ENCODE data around the gene LRRC28. TPM values are rescaled to one million over a fixed set of nuclear protein-coding genes. Genes with fewer than 3 reads are reported as not detected.

Gene LRRC28
- polyA plus RNA-seq, 1 of the 3 experiments (the other 2 are of a cell fraction), result 15.2 TPM

GRCh38 chr15:99207672-99208071 lies 43.6 kb upstream of the LRRC28 start:
- Histone ChIP-seq H3K9ac (no peak overlapping the region), H4K20me1 (ENCODE audit: insufficient read depth) (no peaks in the 10 kb centered on the region), H3F3A (replicated peaks; ENCODE audit: insufficient read depth) (peaks cover 12% of the 10 kb centered on the region), H3K27ac (ENCODE audit: low read depth in 2 of 2, low read length in 1 of 2) (no peak overlapping the region), H2AFZ (ENCODE audit: low read depth) (no peak overlapping the region), H3K27me3 (ENCODE audit: insufficient read depth) (no peaks in the 10 kb centered on the region), H3K9me3 (0 out of 2 replicates have a peak, but pooled peaks cover 5% of the 10 kb centered on the region), H3K36me3 (replicated peaks in 1 of 2; ENCODE audit: control insufficient read depth in 1 of 2, insufficient read depth in 2 of 2, low read length in 1 of 2) (peaks cover 0 to 5% of the 10 kb centered on the region in 2 experiments), H3K9me2 (no peaks in the 10 kb centered on the region), H3K4me2 (no peak overlapping the region), H3K79me2 (ENCODE audit: insufficient read depth) (no peaks in the 10 kb centered on the region), H3K4me1 (ENCODE audit: control insufficient read depth in 1 of 2, insufficient read depth in 2 of 2, low read depth in 1 of 2, low read length in 1 of 2) (peaks cover 0 to 6% of the 10 kb centered on the region in 2 experiments; a peak in 1 of 4 replicates), H3K4me3 (ENCODE audit: low read depth in 2 of 2, low read length in 1 of 2) (no peak overlapping the region)
- TF ChIP-seq MEF2A (IDR thresholded peaks at IDR 0.05; ENCODE audit: borderline replicate concordance, low read depth) (no peak), SMC3 (IDR thresholded peaks at IDR 0.05; ENCODE audit: low read depth, low read length) (no peak), RXRA (IDR thresholded peaks at IDR 0.05; ENCODE audit: borderline replicate concordance, low read depth) (no peak), EZH2phosphoT487 (IDR thresholded peaks at IDR 0.05; ENCODE audit: borderline replicate concordance, low read depth) (no peak), RAD21 (IDR thresholded peaks at IDR 0.05; ENCODE audit: low read length) (no peak), PBX3 (IDR thresholded peaks at IDR 0.05) (no peak), POLR2AphosphoS5 (IDR thresholded peaks at IDR 0.05; ENCODE audit: low read depth, low read length) (no peak), NFIC (IDR thresholded peaks at IDR 0.05; ENCODE audit: borderline replicate concordance) (no peak), YY1 (IDR thresholded peaks at IDR 0.05; ENCODE audit: low read depth) (no peak), ELF1 (IDR thresholded peaks at IDR 0.05) (no peak), TAF1 (IDR thresholded peaks at IDR 0.05; ENCODE audit: borderline replicate concordance, low read depth, low read length) (no peak)
- TF ChIP-seq, protein P1, sequence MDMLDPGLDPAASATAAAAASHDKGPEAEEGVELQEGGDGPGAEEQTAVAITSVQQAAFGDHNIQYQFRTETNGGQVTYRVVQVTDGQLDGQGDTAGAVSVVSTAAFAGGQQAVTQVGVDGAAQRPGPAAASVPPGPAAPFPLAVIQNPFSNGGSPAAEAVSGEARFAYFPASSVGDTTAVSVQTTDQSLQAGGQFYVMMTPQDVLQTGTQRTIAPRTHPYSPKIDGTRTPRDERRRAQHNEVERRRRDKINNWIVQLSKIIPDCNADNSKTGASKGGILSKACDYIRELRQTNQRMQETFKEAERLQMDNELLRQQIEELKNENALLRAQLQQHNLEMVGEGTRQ (IDR thresholded peaks at IDR 0.05; ENCODE audit: borderline replicate concordance, low read depth, low read length), result no peak
- 89% methylated on average over 3 of the region's 3 CpGs for WGBS (ENCODE audit: low lambda C conversion rate)
- POLR2A ChIA-PET, result no interaction called here
- CTCF ChIA-PET, result interaction anchor here (0.7 to 5.3 kb wide), 7 partner anchors 8 to 131 kb away, joined by 3 to 63 read pairs (median 6); partner anchors contain the start of gene SYNM
- no peak for DNase-seq

GRCh38 chr15:99209326-99209725 lies 42.0 kb upstream of the LRRC28 start:
- WGBS (ENCODE audit: low lambda C conversion rate), result 90% methylated on average over 2 of the region's 2 CpGs
- CTCF ChIA-PET, result interaction anchor here (1.3 to 5.3 kb wide), 5 partner anchors 15 to 109 kb away, joined by 3 to 63 read pairs (median 6); partner anchors contain the start of gene SYNM

More at GRCh38 chr15:99209326-99209725, 42.0 kb upstream of the LRRC28 start:
- no peak overlapping the region for H3K4me3 ChIP-seq (ENCODE audit: low read depth in 2 of 2, low read length in 1 of 2)
- no peak for DNase-seq
- no peaks in the 10 kb centered on the region for H3K27me3 ChIP-seq (ENCODE audit: insufficient read depth)
- H3K79me2 ChIP-seq (ENCODE audit: insufficient read depth), result no peaks in the 10 kb centered on the region
- no peaks in the 10 kb centered on the region for H4K20me1 ChIP-seq (ENCODE audit: insufficient read depth)
- H3K9ac ChIP-seq, result no peak overlapping the region
- H3K36me3 ChIP-seq (replicated peaks in 1 of 2; ENCODE audit: control insufficient read depth in 1 of 2, insufficient read depth in 2 of 2, low read length in 1 of 2), result peaks cover 0 to 5% of the 10 kb centered on the region in 2 experiments
- peaks cover 0 to 6% of the 10 kb centered on the region in 2 experiments; a peak in 1 of 4 replicates for H3K4me1 ChIP-seq (ENCODE audit: control insufficient read depth in 1 of 2, insufficient read depth in 2 of 2, low read depth in 1 of 2, low read length in 1 of 2)
- H3K9me2 ChIP-seq, result no peaks in the 10 kb centered on the region
- no peak overlapping the region for H3K27ac ChIP-seq (ENCODE audit: low read depth in 2 of 2, low read length in 1 of 2)
- peaks cover 24% of the 10 kb centered on the region for H3F3A ChIP-seq (replicated peaks; ENCODE audit: insufficient read depth)
- POLR2A ChIA-PET, result no interaction called here
- no peak overlapping the region for H3K4me2 ChIP-seq
- 0 out of 2 replicates have a peak, but pooled peaks cover 5% of the 10 kb centered on the region for H3K9me3 ChIP-seq
- TF ChIP-seq MEF2A (IDR thresholded peaks at IDR 0.05; ENCODE audit: borderline replicate concordance, low read depth) (no peak), CTCF (IDR thresholded peaks at IDR 0.05) (no peak), GATA2 (CRISPR knock-in tag; IDR thresholded peaks at IDR 0.05) (no peak), EP300 (IDR thresholded peaks at IDR 0.05; ENCODE audit: borderline replicate concordance in 1 of 2, low read depth in 1 of 2, low read length in 1 of 2) (no peak), TAF1 (IDR thresholded peaks at IDR 0.05; ENCODE audit: borderline replicate concordance, low read depth, low read length) (no peak), FOXJ3 (CRISPR knock-in tag; IDR thresholded peaks at IDR 0.05) (no peak), PBX3 (IDR thresholded peaks at IDR 0.05) (no peak), USF1 (IDR thresholded peaks at IDR 0.05; ENCODE audit: borderline replicate concordance, low read depth) (no peak), FOSL2 (IDR thresholded peaks at IDR 0.05; ENCODE audit: borderline replicate concordance, low read depth) (no peak)
- TF ChIP-seq, protein P1 (IDR thresholded peaks at IDR 0.05; ENCODE audit: borderline replicate concordance, low read depth, low read length), result no peak
- no peak overlapping the region for H2AFZ ChIP-seq (ENCODE audit: low read depth)
